HG03571 (cell line): ENCODE results near the gene ANGPT4.
"Not testable (repeated sequence)": the region's sequence is repeated elsewhere in the genome, so short reads cannot be mapped to it uniquely, and the experiment has no call there.

Experiments
- ATAC-seq: cut with Tn5 transposase; IDR thresholded peaks from one replicate; pipeline ENCODE4 v1.9.1; 2021; ENCODE audit not compliant: unreplicated experiment

ANGPT4 gene

DNA sequence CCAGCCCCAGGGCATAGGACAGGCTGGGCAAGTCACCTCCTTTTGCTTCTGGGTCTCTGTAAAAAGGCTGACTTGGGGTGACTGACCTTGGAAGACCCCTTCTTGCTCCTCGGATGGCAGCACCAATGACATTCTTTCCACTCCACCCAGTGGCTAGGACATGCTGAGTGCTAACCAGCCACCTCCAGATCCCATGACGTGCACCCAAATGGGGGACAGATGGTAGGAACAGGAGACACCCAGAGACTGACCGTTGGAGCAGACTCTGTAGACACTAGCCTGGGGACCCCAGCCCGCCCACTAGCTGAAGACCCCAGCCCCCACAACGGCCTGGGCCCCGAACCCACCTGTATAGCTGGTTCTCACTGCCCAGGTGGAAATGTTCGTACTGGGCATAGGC, 38.3 kb downstream of the ANGPT4 start:
- no peak for ATAC-seq

GRCh38 chr20:875115-875514, 41.0 kb downstream of the ANGPT4 start:
- ATAC-seq, result no peak

DNA sequence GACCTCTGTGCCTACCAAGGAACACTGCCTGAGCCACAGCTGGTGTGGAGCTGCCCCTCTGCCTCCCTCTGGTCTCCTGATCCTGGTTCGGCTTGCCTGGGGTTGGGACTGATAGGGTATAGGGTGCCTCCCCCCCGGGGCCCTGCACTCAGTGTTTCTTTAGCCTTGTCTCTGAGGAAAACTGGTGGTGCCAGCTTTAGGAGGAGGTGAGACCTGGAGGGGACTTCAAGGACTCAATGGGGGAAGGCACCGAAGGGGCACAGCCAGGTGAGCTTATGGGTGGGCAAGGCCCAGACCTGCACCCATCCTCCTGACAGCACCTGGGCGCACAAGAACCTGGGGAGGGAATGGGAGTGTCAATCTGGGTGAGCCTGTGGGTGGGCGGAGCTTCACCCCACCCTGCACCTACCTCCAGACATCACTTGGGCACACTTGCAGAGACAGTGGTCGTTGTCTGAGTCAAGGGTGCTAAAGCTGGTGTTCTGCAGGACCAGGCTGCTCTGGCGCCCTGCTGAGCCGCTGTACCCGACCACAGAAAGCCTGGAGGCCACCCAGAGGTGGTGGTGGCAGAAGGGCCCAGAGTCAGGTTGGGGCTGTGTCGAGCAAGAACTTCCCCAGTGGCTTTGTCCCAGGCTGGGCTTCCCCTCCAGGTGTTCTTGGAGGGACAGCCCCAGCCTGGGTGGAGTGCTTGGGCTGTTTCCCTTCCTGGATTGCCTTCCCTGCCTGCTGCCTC, 42.1 kb downstream of the ANGPT4 start:
- no peak for ATAC-seq

GRCh38 chr20:872855-873520, 43.1 kb downstream of the ANGPT4 start:
- no peak for ATAC-seq

DNA sequence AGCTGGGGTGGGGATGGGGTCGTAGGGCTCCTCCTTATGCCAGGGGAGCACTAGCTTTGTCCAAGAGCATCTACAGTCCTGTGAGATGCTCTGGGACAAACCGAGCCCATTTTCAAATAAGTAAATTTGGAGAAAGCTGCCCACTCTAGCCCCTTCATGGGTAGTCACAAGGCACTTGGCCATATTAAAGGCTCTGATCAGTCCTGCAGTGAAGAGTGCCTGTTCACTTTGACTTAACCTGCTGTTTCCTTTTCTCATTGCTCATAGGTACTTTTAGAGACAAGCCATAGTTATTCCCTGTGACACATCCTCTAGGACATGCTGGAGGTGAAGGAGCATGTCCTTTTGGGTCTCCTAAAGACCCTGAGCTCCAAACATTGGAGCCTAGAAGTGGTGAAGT, 44.2 kb downstream of the ANGPT4 start:
- ATAC-seq, result no peak

DNA sequence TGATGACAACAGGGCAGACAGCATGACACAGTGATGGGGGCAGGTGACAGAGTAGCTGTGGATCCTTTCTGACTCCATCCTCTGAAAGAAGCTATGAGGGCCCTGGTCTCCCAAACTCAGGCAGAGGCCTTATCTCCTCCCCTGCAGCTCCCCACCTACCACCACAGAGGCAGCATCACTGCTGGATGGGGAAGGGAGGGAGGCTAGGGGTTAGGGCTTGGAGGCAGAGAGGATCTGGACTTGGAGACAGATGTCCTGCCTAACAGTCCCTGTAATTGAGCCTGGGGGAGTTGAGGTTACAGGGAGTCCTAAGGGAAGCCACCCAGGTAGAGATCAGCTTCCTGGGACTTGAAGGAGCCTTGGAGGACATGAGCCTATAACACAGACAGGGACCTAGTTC, 44.7 kb downstream of the ANGPT4 start:
- ATAC-seq, result no peak

DNA sequence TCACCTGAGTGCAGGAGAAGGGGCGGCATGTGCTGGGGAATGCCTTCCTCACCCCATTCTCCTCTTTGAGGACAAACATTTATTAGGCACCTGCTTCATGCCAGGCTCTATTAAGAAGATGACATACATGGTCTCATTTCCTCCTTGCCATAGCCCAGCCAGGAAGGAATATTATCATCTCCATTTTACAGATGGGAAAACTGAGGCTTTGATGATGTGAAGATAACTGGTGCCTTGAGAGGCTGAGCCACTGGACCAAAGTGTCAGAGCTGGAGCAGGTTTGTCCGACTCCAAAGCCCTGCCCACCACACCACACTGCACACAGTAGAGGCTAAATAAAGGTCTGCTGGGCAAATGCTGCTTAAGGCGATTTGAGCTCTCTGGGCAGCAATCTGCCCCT, 45.4 kb downstream of the ANGPT4 start:
- ATAC-seq, result no peak

DNA sequence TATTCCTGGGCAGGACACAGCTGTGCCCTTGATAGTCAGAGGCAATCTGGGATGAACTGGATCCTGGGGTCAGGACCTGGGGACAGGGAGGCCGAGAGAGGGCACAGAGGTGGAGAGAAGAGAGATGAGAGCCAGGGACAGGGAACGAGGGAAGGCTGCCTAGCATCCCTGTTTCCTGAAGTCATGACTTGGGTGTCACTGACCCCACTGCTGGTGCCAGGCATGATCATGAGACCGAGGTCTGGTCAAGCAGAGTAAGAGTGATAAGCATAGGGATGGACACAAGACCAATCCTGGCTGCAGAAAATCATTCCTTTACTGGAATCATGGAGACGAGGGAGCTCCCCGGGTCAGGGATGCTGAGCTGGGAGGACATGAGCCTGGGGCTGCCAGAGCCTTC, 46.5 kb downstream of the ANGPT4 start:
- no peak for ATAC-seq

- ATAC-seq, result no peak
Measured at GRCh38 chr20:868279-868678, 47.9 kb downstream of the ANGPT4 start.

DNA sequence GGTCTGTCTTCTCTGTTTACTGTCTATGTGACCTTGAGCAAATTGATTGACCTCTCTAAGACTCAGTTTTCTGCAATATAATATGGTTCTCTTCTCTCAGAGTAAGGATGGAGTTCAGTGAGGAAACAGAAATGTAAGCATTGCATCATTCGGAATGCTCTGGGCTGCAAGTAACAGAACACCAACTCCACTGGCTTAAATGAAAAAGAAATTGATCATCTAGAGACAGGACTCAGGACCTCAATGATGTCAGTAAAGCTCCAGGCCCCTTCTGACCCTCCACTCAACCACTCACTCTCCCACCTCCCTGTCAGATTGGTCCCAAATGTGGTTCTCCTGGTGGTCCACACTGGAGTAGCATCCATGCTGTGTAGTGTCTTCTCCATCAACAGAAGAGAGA, 50.7 kb downstream of the ANGPT4 start:
- ATAC-seq, result no peak

DNA sequence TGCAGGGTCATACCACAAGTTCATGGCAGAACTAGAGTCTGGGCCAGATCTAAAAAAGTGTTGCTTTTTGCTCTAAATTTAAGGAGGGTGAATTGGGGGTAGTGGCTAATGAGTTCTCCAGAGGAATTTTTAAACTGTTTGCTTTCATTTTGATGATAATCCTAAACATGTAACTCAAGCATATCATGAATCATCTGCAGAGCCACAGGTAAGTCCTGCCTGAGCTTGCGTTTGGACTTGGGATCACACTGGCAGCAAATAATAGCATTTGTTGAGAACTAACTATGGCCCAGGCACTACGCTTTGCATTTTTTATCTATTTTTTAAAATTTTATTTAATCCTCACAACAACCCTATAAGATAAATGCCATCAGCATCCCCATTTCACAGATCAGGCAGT, 55.2 kb downstream of the ANGPT4 start:
- no peak for ATAC-seq

GRCh38 chr20:859751-860231, 56.3 kb downstream of the ANGPT4 start:
- no peak for ATAC-seq

- no peak for ATAC-seq
Measured at GRCh38 chr20:858011-858410, 58.1 kb downstream of the ANGPT4 start.

DNA sequence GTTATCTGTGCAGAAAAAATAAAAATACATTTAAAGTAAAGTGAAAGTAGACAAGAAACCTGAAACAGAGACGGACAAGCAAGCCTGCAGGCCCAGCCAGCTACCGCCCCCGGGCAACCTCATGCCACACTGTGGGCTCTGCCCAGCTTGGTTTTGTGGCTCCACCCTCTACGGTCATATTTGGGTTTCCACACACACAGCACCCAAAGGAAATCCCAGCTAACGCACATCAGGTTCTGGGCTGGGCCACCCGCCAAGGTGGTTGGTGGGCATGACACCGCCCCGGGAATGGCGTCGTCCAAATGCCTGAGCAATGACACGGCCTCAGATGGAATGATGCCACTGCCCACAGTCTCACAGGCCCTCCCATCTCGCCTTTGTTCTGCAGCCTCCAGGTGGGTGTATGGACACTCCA, 59.8 kb downstream of the ANGPT4 start:
- no peak for ATAC-seq

DNA sequence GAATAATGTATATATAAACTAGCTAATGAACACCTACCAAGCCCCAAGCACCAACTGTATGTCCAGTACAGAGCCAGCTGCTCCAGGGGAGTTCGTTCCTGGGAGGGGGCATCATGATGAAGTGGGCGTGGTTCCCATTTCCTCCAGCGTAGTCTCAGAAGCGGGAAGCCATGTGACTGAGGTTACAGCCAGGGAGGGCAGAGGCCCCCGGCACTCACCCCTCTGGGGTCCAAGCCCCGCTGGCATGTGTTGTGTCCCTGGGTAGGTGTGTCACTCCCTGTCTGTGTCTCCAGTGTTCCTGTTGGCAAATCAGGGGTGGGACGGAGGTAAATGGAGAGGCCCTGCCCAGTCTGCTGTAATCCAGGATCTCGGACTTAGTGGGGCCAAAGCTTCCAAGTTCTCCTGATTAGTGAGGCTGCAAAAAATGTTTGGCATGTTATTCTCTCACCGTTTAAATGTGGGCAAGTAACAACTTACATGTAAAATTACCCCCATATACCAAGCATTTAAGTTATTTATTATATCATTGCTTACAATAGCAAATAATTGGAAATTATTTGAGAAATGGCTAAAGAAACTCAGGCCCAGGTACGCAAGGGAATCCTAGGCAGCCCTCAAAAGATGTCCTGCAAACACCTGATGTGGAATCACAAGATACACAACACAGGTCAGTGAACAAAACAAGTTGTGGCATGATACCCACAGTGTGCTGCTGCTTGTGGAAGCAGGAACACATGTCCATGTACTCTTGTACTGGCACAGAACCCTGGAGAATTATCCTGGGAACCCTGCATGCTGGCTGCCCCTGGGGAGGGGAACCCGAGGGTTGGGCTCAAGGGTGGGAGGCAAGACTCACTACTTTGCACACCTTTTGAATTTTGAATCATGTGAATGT, 60.4 kb downstream of the ANGPT4 start:
- ATAC-seq, result no peak

DNA sequence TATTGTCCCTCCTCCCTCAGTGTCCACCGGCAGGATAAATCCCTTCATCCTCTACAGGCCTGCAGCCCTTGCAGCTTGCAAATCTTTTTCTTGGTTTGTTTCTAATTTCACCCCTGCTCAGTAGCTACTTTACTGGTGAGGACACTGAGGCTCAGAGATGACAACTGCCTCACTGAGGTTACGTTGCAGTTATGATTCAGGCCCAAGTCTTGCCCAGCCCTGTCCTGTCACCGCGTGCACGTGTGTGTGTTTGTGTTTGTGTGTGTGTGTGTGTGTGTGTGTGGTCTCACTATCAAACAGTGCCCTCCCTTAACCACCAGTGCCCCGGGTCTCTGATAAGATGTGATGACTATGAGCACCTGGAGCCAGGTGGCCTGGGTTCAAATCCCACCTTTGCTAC, 61.5 kb downstream of the ANGPT4 start:
- ATAC-seq, result no peak

GRCh38 chr20:853406-853996, 62.6 kb downstream of the ANGPT4 start:
- ATAC-seq, result no peak

DNA sequence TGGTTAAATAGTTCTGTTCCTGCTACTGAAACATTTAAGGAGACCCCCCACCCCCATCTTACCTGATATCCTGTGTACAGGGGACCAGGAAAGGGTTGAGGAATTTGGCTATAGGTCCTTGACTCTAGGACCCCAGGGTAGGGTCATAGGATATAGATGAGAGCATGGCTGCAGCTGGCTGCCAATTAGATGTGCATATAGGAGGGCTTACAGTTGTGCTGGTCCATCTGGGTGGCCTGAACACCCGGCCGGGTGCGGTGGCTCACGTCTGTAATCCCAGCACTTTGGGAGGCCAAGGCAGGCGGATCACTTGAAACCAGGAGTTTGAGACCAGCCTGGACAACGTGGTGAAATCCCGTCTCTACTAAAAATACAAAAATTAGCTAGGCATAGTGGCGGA, 67.4 kb downstream of the ANGPT4 start:
- ATAC-seq, result not testable (repeated sequence)

DNA sequence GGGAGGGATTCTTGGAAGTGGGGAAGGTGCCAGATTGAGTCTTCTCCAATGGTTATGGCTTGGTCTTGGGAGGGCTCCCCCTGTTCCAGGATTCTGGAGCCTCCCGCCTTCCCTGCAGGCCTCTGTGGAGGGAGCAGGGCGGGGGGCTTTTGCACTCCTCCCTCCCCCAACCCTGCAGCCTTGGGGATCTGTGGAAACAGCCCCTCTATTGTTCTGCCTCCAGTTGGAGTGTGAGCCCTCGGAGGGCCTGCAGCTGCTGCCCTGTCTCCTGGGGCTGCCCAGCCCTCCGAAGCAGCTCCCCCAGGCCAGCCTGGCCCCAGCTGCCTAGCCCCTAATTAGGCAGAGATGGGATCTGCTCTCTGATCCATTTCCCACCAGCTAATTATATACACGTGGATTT, 67.9 kb downstream of the ANGPT4 start:
- ATAC-seq, result no peak

DNA sequence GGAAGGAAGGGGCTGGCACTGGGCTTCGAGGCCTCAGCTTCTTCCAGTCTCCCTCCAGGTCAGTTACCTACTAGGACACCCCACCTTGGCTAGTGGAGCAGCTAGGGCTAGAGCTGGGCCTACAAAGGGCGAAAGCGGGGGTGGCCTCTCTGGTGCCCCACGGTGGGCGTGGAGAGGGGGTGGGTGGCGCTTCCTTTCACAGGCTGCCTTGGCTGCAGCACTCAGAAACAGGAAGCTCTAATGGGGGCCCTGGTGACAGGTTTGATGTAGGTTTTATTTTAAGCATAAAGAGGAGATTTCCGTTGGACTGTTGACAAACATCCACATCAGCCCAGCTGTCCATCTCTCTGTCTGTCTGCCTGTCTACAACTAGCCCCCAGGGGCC, 69.2 kb downstream of the ANGPT4 start:
- ATAC-seq, result no peak
